Measurements from ENCODE around the gene SPACA4.

GRCh38 chr19:48595833-48596232 is 10.7 kb upstream of the SPACA4 start:
- TF ChIP-seq, protein P1, sequence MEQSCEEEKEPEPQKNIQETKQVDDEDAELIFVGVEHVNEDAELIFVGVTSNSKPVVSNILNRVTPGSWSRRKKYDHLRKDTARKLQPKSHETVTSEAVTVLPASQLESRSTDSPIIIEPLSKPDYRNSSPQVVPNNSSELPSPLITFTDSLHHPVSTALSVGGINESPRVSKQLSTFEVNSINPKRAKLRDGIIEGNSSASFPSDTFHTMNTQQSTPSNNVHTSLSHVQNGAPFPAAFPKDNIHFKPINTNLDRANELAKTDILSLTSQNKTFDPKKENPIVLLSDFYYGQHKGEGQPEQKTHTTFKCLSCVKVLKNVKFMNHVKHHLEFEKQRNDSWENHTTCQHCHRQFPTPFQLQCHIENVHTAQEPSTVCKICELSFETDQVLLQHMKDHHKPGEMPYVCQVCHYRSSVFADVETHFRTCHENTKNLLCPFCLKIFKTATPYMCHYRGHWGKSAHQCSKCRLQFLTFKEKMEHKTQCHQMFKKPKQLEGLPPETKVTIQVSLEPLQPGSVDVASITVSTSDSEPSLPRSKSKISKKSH (CRISPR knock-in tag; IDR thresholded peaks at IDR 0.05): no peak
- TF ChIP-seq FOS (IDR thresholded peaks at IDR 0.05; ENCODE audit: extremely low read depth, insufficient read length): no peak
- TF ChIP-seq POU5F1 (IDR thresholded peaks at IDR 0.05; ENCODE audit: borderline replicate concordance, low read depth, low read length, partially characterized antibody): no peak
- no peak for TF ChIP-seq KLF10 (CRISPR knock-in tag; IDR thresholded peaks at IDR 0.05)
- no peak for TF ChIP-seq EP300 (IDR thresholded peaks at IDR 0.05; ENCODE audit: low read length)
- no peak for TF ChIP-seq CTCF (IDR thresholded peaks at IDR 0.05 in 2 of 3, conservative IDR thresholded peaks at IDR 0.05 in 1 of 3; ENCODE audit: insufficient read depth in 2 of 3, low read depth in 1 of 3, low read length in 3 of 3)
- no peak for TF ChIP-seq CHD7 (IDR thresholded peaks at IDR 0.05; ENCODE audit: low read depth, low read length)
- TF ChIP-seq CBX1 (IDR thresholded peaks at IDR 0.05; ENCODE audit: low read depth): no peak
